Neural cell (in vitro differentiated cells): ENCODE results near the gene GMCL1.

Experiments
- CTCF ChIP-seq: fragments of 450-650 bp; IDR thresholded peaks from 2 replicates; pipeline ENCODE4 v1.5.1; 2014; ENCODE audit warnings: antibody characterized with exemption, mild to moderate bottlenecking, moderate library complexity; ENCODE audit not compliant: poor library complexity, severe bottlenecking
- EP300 ChIP-seq: fragments of 450-650 bp; conservative IDR thresholded peaks from 2 replicates; pipeline ENCODE4 v1.6.1; 2014; ENCODE audit warnings: antibody characterized with exemption, mild to moderate bottlenecking, moderate library complexity; ENCODE audit not compliant: poor library complexity, severe bottlenecking
- POLR2AphosphoS5 ChIP-seq: IDR thresholded peaks from 2 replicates; pipeline ENCODE4 v1.6.1; 2012
- RAD21 ChIP-seq: fragments of 450-650 bp; conservative IDR thresholded peaks from 2 replicates; pipeline ENCODE4 v1.6.1; 2014; ENCODE audit warnings: antibody characterized with exemption, mild to moderate bottlenecking, moderate library complexity
- SMC3 ChIP-seq: fragments of 450-650 bp; conservative IDR thresholded peaks from 2 replicates; pipeline ENCODE4 v1.6.1; 2014; ENCODE audit warnings: antibody characterized with exemption, mild to moderate bottlenecking, moderate library complexity; ENCODE audit not compliant: poor library complexity

DNA sequence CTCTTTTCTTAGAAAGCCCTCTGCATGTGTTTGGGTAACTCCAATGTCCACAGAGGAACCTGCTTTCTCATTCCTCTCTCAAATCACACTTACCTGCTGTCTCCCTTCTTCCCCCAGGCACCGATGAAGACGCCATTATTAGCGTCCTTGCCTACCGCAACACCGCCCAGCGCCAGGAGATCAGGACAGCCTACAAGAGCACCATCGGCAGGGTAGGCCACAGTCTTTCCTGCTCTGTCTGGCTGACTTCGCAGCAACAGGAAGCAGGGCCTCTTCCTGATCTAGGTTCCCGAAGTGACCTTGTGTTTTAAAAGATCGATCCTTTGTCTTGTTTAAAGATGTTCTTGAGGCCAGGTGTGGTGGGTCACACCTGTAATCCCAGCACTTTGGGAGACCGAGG lies 25.0 kb upstream of the GMCL1 start:
- TF ChIP-seq CTCF (no peak), POLR2AphosphoS5 (no peak), RAD21 (no peak), EP300 (no peak), SMC3 (no peak)
